ENCODE data around the gene PITPNB. TPM values are rescaled to one million over a fixed set of nuclear protein-coding genes. Genes with fewer than 3 reads are reported as not detected.

The PITPNB gene
- total RNA-seq, 1 experiment from 2014 or later, result 82.6 TPM

GRCh38 chr22:27947448-27947847 lies 28.4 kb upstream of the PITPNB start (continued):
- TF ChIP-seq MAX (IDR thresholded peaks at IDR 0.05), result no peak
- no peak for TF ChIP-seq ELF1 (IDR thresholded peaks at IDR 0.05; ENCODE audit: borderline replicate concordance, low read depth)
- no peak for TF ChIP-seq ATF3 (IDR thresholded peaks at IDR 0.05)
- TF ChIP-seq JUND (IDR thresholded peaks at IDR 0.05), result no peak
- TF ChIP-seq ZNF274 (IDR thresholded peaks at IDR 0.05; ENCODE audit: low read depth, low read length), result no peak
- TF ChIP-seq SP1 (IDR thresholded peaks at IDR 0.05; ENCODE audit: low read depth), result no peak
- TF ChIP-seq POLR2AphosphoS5 (IDR thresholded peaks at IDR 0.05; ENCODE audit: low read depth, low read length), result no peak
- TF ChIP-seq CTCF (IDR thresholded peaks at IDR 0.05 in 2 of 3, conservative IDR thresholded peaks at IDR 0.05 in 1 of 3; ENCODE audit: borderline replicate concordance in 1 of 3, insufficient read depth in 1 of 3, low read depth in 2 of 3, low read length in 2 of 3), result no peak
- no peak for TF ChIP-seq POLR2A (IDR thresholded peaks at IDR 0.05; ENCODE audit: borderline replicate concordance, extremely low read depth, insufficient read depth, insufficient read length)

GRCh38 chr22:27941143-27941542 lies 22.1 kb upstream of the PITPNB start:
- no peaks in the 10 kb centered on the region for H3K9me3 ChIP-seq (ENCODE audit: control insufficient read depth in 1 of 2, insufficient read depth in 1 of 2, low read depth in 1 of 2, low read length in 2 of 2)
- intact Hi-C loops (cut with micrococcal nuclease), result no loop called here
- no peak for ATAC-seq
- ChIA-PET RAD21 (ENCODE audit: low non-redundant PET in 1 of 2, low total read pairs in 2 of 2, uncharacterized antibody in 2 of 2, unreplicated experiment in 2 of 2) (no interaction called here), POLR2A (no interaction called here), CTCF (no interaction called here)
- no peak overlapping the region for H3K4me2 ChIP-seq (ENCODE audit: low read length)
- no peak overlapping the region for H3K9ac ChIP-seq (ENCODE audit: low read length)
- H4K20me1 ChIP-seq (ENCODE audit: insufficient read depth), result no peaks in the 10 kb centered on the region
- H3K4me3 ChIP-seq (replicated peaks in 1 of 2; ENCODE audit: low read depth in 1 of 2, low read length in 2 of 2), result no peak overlapping the region
- BruUV-seq (replicated peaks), result no TSS peak
- H3K79me2 ChIP-seq (ENCODE audit: insufficient read depth, low read length), result no peaks in the 10 kb centered on the region
- H3K4me1 ChIP-seq (ENCODE audit: control insufficient read depth in 1 of 2, insufficient read depth in 2 of 2, low read length in 2 of 2), result no peaks in the 10 kb centered on the region
- no peak for DNase-seq (ENCODE audit: low read depth, low spot score)
- no peak overlapping the region for H3K27ac ChIP-seq (ENCODE audit: low read depth, low read length)
- no peaks in the 10 kb centered on the region for H3K27me3 ChIP-seq (ENCODE audit: insufficient read depth, low read length)
- no peaks in the 10 kb centered on the region for H3K36me3 ChIP-seq (ENCODE audit: control insufficient read depth in 1 of 2, insufficient read depth in 2 of 2, low read length in 2 of 2)
- H3K9me2 ChIP-seq (ENCODE audit: insufficient read depth), result no peaks in the 10 kb centered on the region
- no peak overlapping the region for H2AFZ ChIP-seq (ENCODE audit: low read depth, low read length, poor library complexity, severe bottlenecking)
- TF ChIP-seq CTCF (IDR thresholded peaks at IDR 0.05 in 2 of 3, conservative IDR thresholded peaks at IDR 0.05 in 1 of 3; ENCODE audit: borderline replicate concordance in 1 of 3, insufficient read depth in 1 of 3, low read depth in 2 of 3, low read length in 2 of 3), result no peak
- TF ChIP-seq ZNF274 (IDR thresholded peaks at IDR 0.05; ENCODE audit: low read depth, low read length), result no peak
- TF ChIP-seq JUND (IDR thresholded peaks at IDR 0.05), result no peak
- no peak for TF ChIP-seq RAD21 (IDR thresholded peaks at IDR 0.05; ENCODE audit: low read depth)
- no peak for TF ChIP-seq SIN3A (IDR thresholded peaks at IDR 0.05; ENCODE audit: low read depth)
- no peak for TF ChIP-seq CEBPB (IDR thresholded peaks at IDR 0.05; ENCODE audit: low read depth)
- TF ChIP-seq FOSL1 (IDR thresholded peaks at IDR 0.05; ENCODE audit: low read depth), result no peak
- TF ChIP-seq ZFX (IDR thresholded peaks at IDR 0.05), result no peak
- TF ChIP-seq SRF (IDR thresholded peaks at IDR 0.05; ENCODE audit: low read depth), result no peak
- no peak for TF ChIP-seq YY1 (IDR thresholded peaks at IDR 0.05; ENCODE audit: extremely low read depth, insufficient replicate concordance, low read depth, low read length)
- no peak for TF ChIP-seq ZBTB33 (IDR thresholded peaks at IDR 0.05; ENCODE audit: extremely low read depth, insufficient replicate concordance, low read length)

Data from HCT116 (cell line).